GM12878 (cell line): ENCODE results near the gene DNAJC15. TPM values are rescaled to one million over a fixed set of nuclear protein-coding genes. Genes with fewer than 3 reads are reported as not detected.

Experiments
- CBX3 ChIP-seq: fragments of 200-600 bp; sonication (generic); IDR thresholded peaks from 2 replicates; pipeline ENCODE4 v1.6.1; 2016; ENCODE audit warnings: low read depth, borderline replicate concordance
- CHD2 ChIP-seq: IDR thresholded peaks from 2 replicates; pipeline ENCODE4 v1.6.1; 2011; ENCODE audit warnings: low read depth, low read length, improper control_type of control experiment, borderline replicate concordance
- CHD4 ChIP-seq: fragments of 200-600 bp; sonication (generic); IDR thresholded peaks from 2 replicates; pipeline ENCODE4 v1.6.1; 2016; ENCODE audit warnings: mild to moderate bottlenecking
- EP300 ChIP-seq, 2 experiments: fragments of 150-350 bp in 1 of 2; IDR thresholded peaks; 2 replicates each; pipeline ENCODE4 v1.6.1; 2011 to 2012; ENCODE audit warnings: low read depth in 2 of 2, low read length in 2 of 2, borderline replicate concordance in 1 of 2, improper control_type of control experiment in 1 of 2, inconsistent platforms in 1 of 2; ENCODE audit not compliant: control insufficient read depth in 1 of 2
- EZH2 ChIP-seq: IDR thresholded peaks from 2 replicates; pipeline ENCODE4 v1.6.1; 2012; ENCODE audit warnings: low read depth, mild to moderate bottlenecking, control low read depth, inconsistent platforms, low read length, borderline replicate concordance; ENCODE audit not compliant: control insufficient read depth
- NFYA ChIP-seq: IDR thresholded peaks from 2 replicates; pipeline ENCODE4 v1.6.1; 2011; ENCODE audit warnings: low read depth, mild to moderate bottlenecking, low read length, improper control_type of control experiment, borderline replicate concordance
- NR2F1 ChIP-seq: fragments of 450-650 bp; conservative IDR thresholded peaks from 2 replicates; pipeline ENCODE4 v1.6.1; 2017; ENCODE audit warnings: mild to moderate bottlenecking
- RB1 ChIP-seq: fragments of 450-650 bp; formaldehyde crosslinking; IDR thresholded peaks from 2 replicates; pipeline ENCODE4 v1.6.1; 2017; ENCODE audit warnings: mild to moderate bottlenecking, borderline replicate concordance
- WRNIP1 ChIP-seq: IDR thresholded peaks from 2 replicates; pipeline ENCODE4 v1.6.1; 2011; ENCODE audit warnings: low read depth, low read length, improper control_type of control experiment, borderline replicate concordance
- YY1 ChIP-seq: IDR thresholded peaks from 2 replicates; pipeline ENCODE4 v1.6.1; 2011; ENCODE audit warnings: low read depth, mild to moderate bottlenecking, low read length
- ZNF24 ChIP-seq: fragments of 450-650 bp; IDR thresholded peaks from 2 replicates; pipeline ENCODE4 v1.6.1; 2017; ENCODE audit warnings: antibody characterized with exemption, mild to moderate bottlenecking
- ZNF384 ChIP-seq: IDR thresholded peaks from 2 replicates; pipeline ENCODE4 v1.6.1; 2012; ENCODE audit warnings: low read depth, mild to moderate bottlenecking, low read length, improper control_type of control experiment, borderline replicate concordance
- polyA plus RNA-seq, 11 experiments: library from polyadenylated mRNA; depleted of rRNA in 4 of 11; unstranded in 6 of 11; stranded (reverse) in 5 of 11; fragments of >200 nt; fragmentation: Nextera tagmentation in 4 of 11; fragmentation: Illumina TruSeq in 1 of 11; extraction: Ambion mirVana in 4 of 11; extraction: Trizol in 1 of 11; gene quantifications; 1 replicate in 1 of 11; 2 replicates in 10 of 11; pipeline versions ENCODE4 v1.2.1 to v1.2.3, GENCODE V29; 2011 to 2016; ENCODE audit warnings: inconsistent platforms in 2 of 11, missing spikeins in 2 of 11, low read depth in 1 of 11
- total RNA-seq, 4 experiments: library from RNA; depleted of rRNA in 3 of 4; stranded (reverse); fragments of >200 nt in 3 of 4; fragmentation: Illumina TruSeq in 1 of 4; extraction: Trizol in 1 of 4; gene quantifications; 2 replicates each; pipeline versions ENCODE4 v1.2.1 to v1.2.3, GENCODE V29; 2013 to 2021
- TF ChIP-seq, protein P1 (sequence below): fragments of 450-650 bp; IDR thresholded peaks from 2 replicates; pipeline ENCODE4 v1.6.1; 2017; ENCODE audit warnings: mild to moderate bottlenecking, moderate library complexity
- TF ChIP-seq, protein P2 (sequence below): fragments of 450-650 bp; IDR thresholded peaks from 2 replicates; pipeline ENCODE4 v1.6.1; 2017; ENCODE audit warnings: borderline replicate concordance
- TF ChIP-seq, protein P3 (sequence below): fragments of 450-650 bp; IDR thresholded peaks from 2 replicates; pipeline ENCODE4 v1.6.1; 2014; ENCODE audit warnings: mild to moderate bottlenecking
- TF ChIP-seq, protein P4 (sequence below): IDR thresholded peaks from 2 replicates; pipeline ENCODE4 v1.6.1; 2012; ENCODE audit warnings: low read depth, low read length, improper control_type of control experiment
- TF ChIP-seq, protein P5 (sequence below), 3 experiments: IDR thresholded peaks in 2 of 3; conservative IDR thresholded peaks in 1 of 3; 2 replicates each; pipeline ENCODE4 v1.5.1; 2011; ENCODE audit warnings: low read depth in 3 of 3, low read length in 3 of 3, mild to moderate bottlenecking in 3 of 3, control low read depth in 2 of 3, moderate library complexity in 2 of 3, inconsistent platforms in 1 of 3, mixed read lengths in 1 of 3; ENCODE audit not compliant: control insufficient read depth in 2 of 3, insufficient read depth in 1 of 3; ENCODE audit errors: extremely low read depth in 1 of 3

DNAJC15 gene
- total and polyA plus RNA-seq, 10 of the 15 experiments (the other 5 are each of a cell fraction or from before 2014, with no cell fraction given): 13.1 to 104 (median 54.4) TPM

DNA sequence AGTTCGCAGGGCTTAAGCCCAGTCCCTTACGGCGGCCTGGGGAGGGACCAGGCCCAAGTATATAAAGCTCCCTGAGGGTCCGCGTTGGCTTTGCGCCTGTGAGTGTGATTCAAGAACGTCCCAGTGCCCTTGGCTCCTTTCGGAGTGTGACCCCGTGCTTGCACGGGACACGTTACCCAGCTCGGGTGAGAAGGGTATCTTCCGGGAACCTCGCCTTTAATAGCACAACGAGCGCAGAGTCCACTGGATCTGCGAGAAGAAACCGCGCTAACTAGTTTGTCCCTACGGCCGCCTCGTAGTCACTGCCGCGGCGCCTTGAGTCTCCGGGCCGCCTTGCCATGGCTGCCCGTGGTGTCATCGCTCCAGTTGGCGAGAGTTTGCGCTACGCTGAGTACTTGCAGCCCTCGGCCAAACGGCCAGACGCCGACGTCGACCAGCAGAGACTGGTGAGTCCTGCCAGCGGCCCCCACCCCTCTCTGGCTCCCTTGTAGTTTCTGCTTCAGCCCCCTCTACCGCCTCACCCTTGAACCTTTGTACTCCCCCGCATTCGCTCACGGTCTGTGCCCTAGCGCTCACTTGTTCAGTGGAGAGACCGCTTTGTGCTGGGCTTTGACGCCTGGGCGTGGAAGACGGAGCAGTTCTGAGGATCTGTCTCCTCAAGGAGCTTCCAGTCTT lies at the start of gene DNAJC15 (continued):
- TF ChIP-seq, protein P1, sequence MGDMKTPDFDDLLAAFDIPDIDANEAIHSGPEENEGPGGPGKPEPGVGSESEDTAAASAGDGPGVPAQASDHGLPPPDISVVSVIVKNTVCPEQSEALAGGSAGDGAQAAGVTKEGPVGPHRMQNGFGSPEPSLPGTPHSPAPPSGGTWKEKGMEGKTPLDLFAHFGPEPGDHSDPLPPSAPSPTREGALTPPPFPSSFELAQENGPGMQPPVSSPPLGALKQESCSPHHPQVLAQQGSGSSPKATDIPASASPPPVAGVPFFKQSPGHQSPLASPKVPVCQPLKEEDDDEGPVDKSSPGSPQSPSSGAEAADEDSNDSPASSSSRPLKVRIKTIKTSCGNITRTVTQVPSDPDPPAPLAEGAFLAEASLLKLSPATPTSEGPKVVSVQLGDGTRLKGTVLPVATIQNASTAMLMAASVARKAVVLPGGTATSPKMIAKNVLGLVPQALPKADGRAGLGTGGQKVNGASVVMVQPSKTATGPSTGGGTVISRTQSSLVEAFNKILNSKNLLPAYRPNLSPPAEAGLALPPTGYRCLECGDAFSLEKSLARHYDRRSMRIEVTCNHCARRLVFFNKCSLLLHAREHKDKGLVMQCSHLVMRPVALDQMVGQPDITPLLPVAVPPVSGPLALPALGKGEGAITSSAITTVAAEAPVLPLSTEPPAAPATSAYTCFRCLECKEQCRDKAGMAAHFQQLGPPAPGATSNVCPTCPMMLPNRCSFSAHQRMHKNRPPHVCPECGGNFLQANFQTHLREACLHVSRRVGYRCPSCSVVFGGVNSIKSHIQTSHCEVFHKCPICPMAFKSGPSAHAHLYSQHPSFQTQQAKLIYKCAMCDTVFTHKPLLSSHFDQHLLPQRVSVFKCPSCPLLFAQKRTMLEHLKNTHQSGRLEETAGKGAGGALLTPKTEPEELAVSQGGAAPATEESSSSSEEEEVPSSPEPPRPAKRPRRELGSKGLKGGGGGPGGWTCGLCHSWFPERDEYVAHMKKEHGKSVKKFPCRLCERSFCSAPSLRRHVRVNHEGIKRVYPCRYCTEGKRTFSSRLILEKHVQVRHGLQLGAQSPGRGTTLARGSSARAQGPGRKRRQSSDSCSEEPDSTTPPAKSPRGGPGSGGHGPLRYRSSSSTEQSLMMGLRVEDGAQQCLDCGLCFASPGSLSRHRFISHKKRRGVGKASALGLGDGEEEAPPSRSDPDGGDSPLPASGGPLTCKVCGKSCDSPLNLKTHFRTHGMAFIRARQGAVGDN: peak; percentile 96
- TF ChIP-seq ZNF384: no peak
- TF ChIP-seq, protein P2, sequence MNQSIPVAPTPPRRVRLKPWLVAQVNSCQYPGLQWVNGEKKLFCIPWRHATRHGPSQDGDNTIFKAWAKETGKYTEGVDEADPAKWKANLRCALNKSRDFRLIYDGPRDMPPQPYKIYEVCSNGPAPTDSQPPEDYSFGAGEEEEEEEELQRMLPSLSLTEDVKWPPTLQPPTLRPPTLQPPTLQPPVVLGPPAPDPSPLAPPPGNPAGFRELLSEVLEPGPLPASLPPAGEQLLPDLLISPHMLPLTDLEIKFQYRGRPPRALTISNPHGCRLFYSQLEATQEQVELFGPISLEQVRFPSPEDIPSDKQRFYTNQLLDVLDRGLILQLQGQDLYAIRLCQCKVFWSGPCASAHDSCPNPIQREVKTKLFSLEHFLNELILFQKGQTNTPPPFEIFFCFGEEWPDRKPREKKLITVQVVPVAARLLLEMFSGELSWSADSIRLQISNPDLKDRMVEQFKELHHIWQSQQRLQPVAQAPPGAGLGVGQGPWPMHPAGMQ: no peak
- TF ChIP-seq, protein P3, sequence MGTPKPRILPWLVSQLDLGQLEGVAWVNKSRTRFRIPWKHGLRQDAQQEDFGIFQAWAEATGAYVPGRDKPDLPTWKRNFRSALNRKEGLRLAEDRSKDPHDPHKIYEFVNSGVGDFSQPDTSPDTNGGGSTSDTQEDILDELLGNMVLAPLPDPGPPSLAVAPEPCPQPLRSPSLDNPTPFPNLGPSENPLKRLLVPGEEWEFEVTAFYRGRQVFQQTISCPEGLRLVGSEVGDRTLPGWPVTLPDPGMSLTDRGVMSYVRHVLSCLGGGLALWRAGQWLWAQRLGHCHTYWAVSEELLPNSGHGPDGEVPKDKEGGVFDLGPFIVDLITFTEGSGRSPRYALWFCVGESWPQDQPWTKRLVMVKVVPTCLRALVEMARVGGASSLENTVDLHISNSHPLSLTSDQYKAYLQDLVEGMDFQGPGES: no peak
- TF ChIP-seq CHD4: no peak
- TF ChIP-seq YY1: peak; percentile 94
- no peak for TF ChIP-seq WRNIP1
- peak; percentile 96 for TF ChIP-seq NR2F1
- TF ChIP-seq, protein P4, sequence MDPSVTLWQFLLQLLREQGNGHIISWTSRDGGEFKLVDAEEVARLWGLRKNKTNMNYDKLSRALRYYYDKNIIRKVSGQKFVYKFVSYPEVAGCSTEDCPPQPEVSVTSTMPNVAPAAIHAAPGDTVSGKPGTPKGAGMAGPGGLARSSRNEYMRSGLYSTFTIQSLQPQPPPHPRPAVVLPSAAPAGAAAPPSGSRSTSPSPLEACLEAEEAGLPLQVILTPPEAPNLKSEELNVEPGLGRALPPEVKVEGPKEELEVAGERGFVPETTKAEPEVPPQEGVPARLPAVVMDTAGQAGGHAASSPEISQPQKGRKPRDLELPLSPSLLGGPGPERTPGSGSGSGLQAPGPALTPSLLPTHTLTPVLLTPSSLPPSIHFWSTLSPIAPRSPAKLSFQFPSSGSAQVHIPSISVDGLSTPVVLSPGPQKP: no peak
- TF ChIP-seq, protein P5, sequence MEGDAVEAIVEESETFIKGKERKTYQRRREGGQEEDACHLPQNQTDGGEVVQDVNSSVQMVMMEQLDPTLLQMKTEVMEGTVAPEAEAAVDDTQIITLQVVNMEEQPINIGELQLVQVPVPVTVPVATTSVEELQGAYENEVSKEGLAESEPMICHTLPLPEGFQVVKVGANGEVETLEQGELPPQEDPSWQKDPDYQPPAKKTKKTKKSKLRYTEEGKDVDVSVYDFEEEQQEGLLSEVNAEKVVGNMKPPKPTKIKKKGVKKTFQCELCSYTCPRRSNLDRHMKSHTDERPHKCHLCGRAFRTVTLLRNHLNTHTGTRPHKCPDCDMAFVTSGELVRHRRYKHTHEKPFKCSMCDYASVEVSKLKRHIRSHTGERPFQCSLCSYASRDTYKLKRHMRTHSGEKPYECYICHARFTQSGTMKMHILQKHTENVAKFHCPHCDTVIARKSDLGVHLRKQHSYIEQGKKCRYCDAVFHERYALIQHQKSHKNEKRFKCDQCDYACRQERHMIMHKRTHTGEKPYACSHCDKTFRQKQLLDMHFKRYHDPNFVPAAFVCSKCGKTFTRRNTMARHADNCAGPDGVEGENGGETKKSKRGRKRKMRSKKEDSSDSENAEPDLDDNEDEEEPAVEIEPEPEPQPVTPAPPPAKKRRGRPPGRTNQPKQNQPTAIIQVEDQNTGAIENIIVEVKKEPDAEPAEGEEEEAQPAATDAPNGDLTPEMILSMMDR (IDR thresholded peaks at IDR 0.05 in 2 of 3, conservative IDR thresholded peaks at IDR 0.05 in 1 of 3; ENCODE audit: control insufficient read depth in 2 of 3, extremely low read depth in 1 of 3, insufficient read depth in 1 of 3, low read depth in 3 of 3, low read length in 3 of 3): peak; percentile 22 to 31 (median 30); a peak in 3 of 6 replicates
- TF ChIP-seq NFYA: no peak
- no peak for TF ChIP-seq CBX3
- TF ChIP-seq EZH2: no peak
- TF ChIP-seq EP300 (IDR thresholded peaks at IDR 0.05; ENCODE audit: borderline replicate concordance in 1 of 2, control insufficient read depth in 1 of 2, low read depth in 2 of 2, low read length in 2 of 2): no peak
- TF ChIP-seq CHD2: 0 out of 2 replicates have a peak, but pooled peaks have one; percentile 20
- peak; percentile 55; the same call in 1 of the 2 replicates for TF ChIP-seq ZNF24
- peak; percentile 67; the same call in 1 of the 2 replicates for TF ChIP-seq RB1
